ENCODE results near the gene SCUBE1. TPM values are rescaled to one million over a fixed set of nuclear protein-coding genes. Genes with fewer than 3 reads are reported as not detected.

The SCUBE1 gene
- total and polyA plus RNA-seq, 2 of the 4 experiments (the other 2 are of a cell fraction): not detected

DNA sequence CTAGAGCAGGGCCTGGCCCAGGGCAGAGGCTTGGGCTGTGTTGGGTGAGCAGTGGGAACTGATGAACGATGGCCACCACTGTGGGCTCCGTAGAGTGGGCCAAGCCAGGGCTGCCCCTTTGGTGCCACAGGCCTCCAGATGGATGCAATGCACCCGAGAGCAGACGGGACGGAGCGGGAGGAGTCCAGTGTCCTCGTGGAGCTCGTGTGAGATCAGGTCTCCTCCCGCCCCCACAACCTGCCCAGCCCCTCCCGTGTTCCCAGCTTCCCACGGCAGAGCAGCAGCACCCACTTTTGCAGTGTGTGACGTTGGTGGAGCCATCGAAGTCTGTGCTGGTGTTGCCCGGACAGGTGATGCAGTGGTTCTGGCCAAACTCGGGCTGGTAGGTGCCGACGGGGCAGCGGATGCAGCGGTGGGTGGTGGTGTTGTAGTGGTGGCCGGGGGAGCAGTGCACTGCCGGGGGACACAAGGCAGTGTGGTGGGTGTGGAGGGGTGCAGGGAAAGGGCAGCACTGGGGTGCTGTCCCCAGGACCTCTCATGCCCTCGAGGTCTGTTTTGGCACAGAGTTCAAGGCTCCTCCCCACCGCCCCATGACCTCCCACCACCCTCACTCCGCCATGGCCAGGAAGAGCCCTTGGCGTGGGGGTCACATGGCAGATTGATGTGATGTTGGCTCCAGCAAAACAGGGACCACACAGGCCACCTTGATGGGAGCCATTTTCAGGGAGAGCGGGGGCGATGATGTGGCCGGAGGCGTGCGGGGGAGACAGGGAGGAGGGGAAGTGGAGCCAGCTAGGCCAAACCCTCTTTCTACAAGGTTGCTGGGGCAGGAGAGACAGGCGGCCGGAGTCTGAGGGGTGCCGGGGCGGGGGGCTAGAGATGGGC, 132.3 kb downstream of the SCUBE1 start (continued):
- TF ChIP-seq MAZ (IDR thresholded peaks at IDR 0.05; ENCODE audit: borderline replicate concordance, low read depth, low read length): no peak

DNA sequence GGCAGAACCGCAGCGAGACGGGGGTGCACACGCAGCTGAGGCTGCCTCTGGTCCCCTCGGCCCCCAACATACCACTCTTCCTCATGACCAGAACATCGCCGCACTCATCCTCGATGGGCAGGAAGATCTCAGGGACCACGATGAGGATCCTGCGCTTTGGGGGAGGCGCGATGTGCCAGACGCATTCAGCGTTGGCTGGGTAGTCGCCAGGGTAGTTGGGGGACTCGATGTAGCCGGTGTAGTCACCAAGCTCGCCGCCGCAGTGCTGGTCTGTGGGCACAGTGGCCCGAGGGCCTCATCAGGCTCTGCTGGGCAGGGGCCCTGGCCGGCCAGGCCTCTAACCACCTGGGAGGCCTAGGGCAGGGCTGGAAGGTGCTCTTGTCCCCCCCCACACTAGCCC, 133.2 kb downstream of the SCUBE1 start:
- ChIA-PET CTCF (no interaction called here), POLR2A (ENCODE audit: unreplicated experiment) (no interaction called here)
- no peaks in the 10 kb centered on the region for H3K79me1 ChIP-seq (ENCODE audit: low read depth in 1 of 2, low read length in 2 of 2)
- no TSS peak for BruUV-seq (replicated peaks)
- H3K56ac ChIP-seq (ENCODE audit: extremely low read depth, insufficient read depth, low read length): no peak overlapping the region
- no peak overlapping the region for H3K4me2 ChIP-seq (ENCODE audit: low read depth, low read length)
- in situ Hi-C loops (cut with MboI; ENCODE audit: low sequenced_read_pairs) (no loop called here), intact Hi-C loops (cut with micrococcal nuclease) (no loop called here), dilution Hi-C loops (cut with HindIII; ENCODE audit: low sequenced_read_pairs, unreplicated experiment) (no loop called here)
- no peak overlapping the region for H3K14ac ChIP-seq (replicated peaks; ENCODE audit: low read depth, low read length)
- H2BK120ac ChIP-seq (ENCODE audit: low read depth, low read length): no peak overlapping the region
- no peak overlapping the region for H2BK5ac ChIP-seq (ENCODE audit: low read depth, low read length, poor library complexity, severe bottlenecking)
- H3K18ac ChIP-seq (ENCODE audit: low read depth, low read length): no peak overlapping the region
- no peak overlapping the region for H4K8ac ChIP-seq (ENCODE audit: low read depth in 2 of 2, low read length in 2 of 2)
- H3K27me3 ChIP-seq (ENCODE audit: control insufficient read depth, insufficient read depth, low read length): peaks cover 30% of the 10 kb centered on the region
- H3K4ac ChIP-seq (ENCODE audit: low read depth, low read length): no peak overlapping the region
- H3K9me3 ChIP-seq (ENCODE audit: control insufficient read depth, insufficient read depth, low read length): no peaks in the 10 kb centered on the region
- no peak overlapping the region for H2BK15ac ChIP-seq (ENCODE audit: low read depth, low read length)
- H3K36me3 ChIP-seq (ENCODE audit: control insufficient read depth, insufficient read depth, low read length): no peaks in the 10 kb centered on the region
- no peak overlapping the region for H3K9ac ChIP-seq (ENCODE audit: low read depth, low read length)
- TF ChIP-seq CTCF (conservative IDR thresholded peaks at IDR 0.05; ENCODE audit: low read depth, low read length) (no peak), NFE2L2 (IDR thresholded peaks at IDR 0.05; ENCODE audit: low read depth, low read length) (no peak), MAZ (IDR thresholded peaks at IDR 0.05; ENCODE audit: borderline replicate concordance, low read depth, low read length) (no peak), SMC3 (IDR thresholded peaks at IDR 0.05; ENCODE audit: low read depth, low read length) (no peak), BHLHE40 (IDR thresholded peaks at IDR 0.05; ENCODE audit: low read depth, low read length) (no peak), POLR2A (IDR thresholded peaks at IDR 0.05; ENCODE audit: low read depth, low read length) (no peak), RFX5 (IDR thresholded peaks at IDR 0.05; ENCODE audit: low read depth, low read length) (no peak), MXI1 (IDR thresholded peaks at IDR 0.05; ENCODE audit: borderline replicate concordance, low read depth, low read length) (no peak), RCOR1 (IDR thresholded peaks at IDR 0.05; ENCODE audit: insufficient replicate concordance, low read length) (no peak), FOS (IDR thresholded peaks at IDR 0.05; ENCODE audit: low read depth, low read length) (no peak), CEBPB (IDR thresholded peaks at IDR 0.05; ENCODE audit: low read depth, low read length) (no peak)
- TF ChIP-seq, protein P1, sequence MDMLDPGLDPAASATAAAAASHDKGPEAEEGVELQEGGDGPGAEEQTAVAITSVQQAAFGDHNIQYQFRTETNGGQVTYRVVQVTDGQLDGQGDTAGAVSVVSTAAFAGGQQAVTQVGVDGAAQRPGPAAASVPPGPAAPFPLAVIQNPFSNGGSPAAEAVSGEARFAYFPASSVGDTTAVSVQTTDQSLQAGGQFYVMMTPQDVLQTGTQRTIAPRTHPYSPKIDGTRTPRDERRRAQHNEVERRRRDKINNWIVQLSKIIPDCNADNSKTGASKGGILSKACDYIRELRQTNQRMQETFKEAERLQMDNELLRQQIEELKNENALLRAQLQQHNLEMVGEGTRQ (IDR thresholded peaks at IDR 0.05; ENCODE audit: low read depth, low read length): no peak
- DNase-seq (no peak), ATAC-seq (ENCODE audit: low read depth) (no peak)
- H4K5ac ChIP-seq (ENCODE audit: low read depth, low read length): no peak overlapping the region
- no peaks in the 10 kb centered on the region for H3K9me1 ChIP-seq (ENCODE audit: insufficient read depth, low read length)
- no peak overlapping the region for H2AK5ac ChIP-seq (ENCODE audit: low read depth, low read length)
- no peaks in the 10 kb centered on the region for H4K20me1 ChIP-seq (ENCODE audit: insufficient read depth, low read length)
- no peak overlapping the region for H3K23ac ChIP-seq (ENCODE audit: low read depth, low read length)
- 50% methylated on average over 2 of the region's 22 CpGs; no CpG with 5 or more reads in 1 of the 2 experiments for WGBS, 2 experiments (ENCODE audit: extremely low coverage in 2 of 2, insufficient read length in 1 of 2)
- no peak overlapping the region for H2AK9ac ChIP-seq (replicated peaks; ENCODE audit: low read depth, low read length, poor library complexity)
- no peak overlapping the region for H3K4me3 ChIP-seq (ENCODE audit: insufficient read depth, low read depth, low read length)
- H3K4me1 ChIP-seq (ENCODE audit: control insufficient read depth, insufficient read depth, low read length): no peaks in the 10 kb centered on the region
- H3K27ac ChIP-seq (ENCODE audit: insufficient read depth, low read length): no peak overlapping the region
- H2BK20ac ChIP-seq (ENCODE audit: low read depth, low read length): no peak overlapping the region
- peak overlapping the region; percentile 32 for H2AFZ ChIP-seq (replicated peaks; ENCODE audit: low read length, poor library complexity)
- no peak overlapping the region for H4K91ac ChIP-seq (ENCODE audit: insufficient read depth, low read depth, low read length)

Data from IMR-90 (cell line).